Measurements from ENCODE around the gene MSLN.
A peak's percentile ranks its signal among the peaks of the same experiment; 100 is the strongest.

- TF ChIP-seq CTCF (IDR thresholded peaks at IDR 0.05) (peak in 5 of 6 experiments; percentile 25 to 62 (median 32)), EP300 (IDR thresholded peaks at IDR 0.05) (no peak), POLR2AphosphoS5 (IDR thresholded peaks at IDR 0.05) (peak; percentile 49 to 80)
These were observed 39.4 kb upstream of the MSLN start, which contains the start of gene ANTKMT for GRCh38 chr16:720990-721764.

Data from upper lobe of left lung (tissue), 4 donors.